WI38 (cell line): Measurements from ENCODE around the gene OR2A25.

ENCODE experiments used
- H3K4me3 ChIP-seq: 2 replicates; pipeline ENCODE4 v1.5.1; 2011; ENCODE audit warnings: low read depth, mild to moderate bottlenecking, control low read depth, low read length
- TF ChIP-seq, protein P1 (sequence below): IDR thresholded peaks from 2 replicates; pipeline ENCODE4 v1.5.1; 2012; ENCODE audit warnings: low read depth, mild to moderate bottlenecking, control low read depth, low read length

The OR2A25 gene

DNA sequence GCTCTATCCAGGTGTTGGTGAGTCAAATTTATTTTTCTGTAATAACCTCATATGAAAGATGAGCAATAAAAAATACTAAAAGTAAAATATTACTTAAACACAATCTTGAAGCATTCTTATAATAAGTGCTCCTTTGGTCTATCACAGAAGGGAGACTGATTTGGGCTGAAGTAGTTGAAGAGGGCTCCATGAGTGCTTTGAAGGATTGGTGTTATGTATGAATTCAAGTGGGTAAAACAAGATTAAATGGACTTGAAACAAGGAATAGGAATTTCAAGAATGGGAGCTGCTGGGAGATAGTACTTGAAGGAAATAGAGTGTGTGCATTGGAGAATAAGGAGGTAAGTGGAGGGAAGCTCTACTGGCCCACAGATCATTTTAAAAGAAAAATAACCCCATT is 32.4 kb downstream of the OR2A25 start:
- TF ChIP-seq, protein P1, sequence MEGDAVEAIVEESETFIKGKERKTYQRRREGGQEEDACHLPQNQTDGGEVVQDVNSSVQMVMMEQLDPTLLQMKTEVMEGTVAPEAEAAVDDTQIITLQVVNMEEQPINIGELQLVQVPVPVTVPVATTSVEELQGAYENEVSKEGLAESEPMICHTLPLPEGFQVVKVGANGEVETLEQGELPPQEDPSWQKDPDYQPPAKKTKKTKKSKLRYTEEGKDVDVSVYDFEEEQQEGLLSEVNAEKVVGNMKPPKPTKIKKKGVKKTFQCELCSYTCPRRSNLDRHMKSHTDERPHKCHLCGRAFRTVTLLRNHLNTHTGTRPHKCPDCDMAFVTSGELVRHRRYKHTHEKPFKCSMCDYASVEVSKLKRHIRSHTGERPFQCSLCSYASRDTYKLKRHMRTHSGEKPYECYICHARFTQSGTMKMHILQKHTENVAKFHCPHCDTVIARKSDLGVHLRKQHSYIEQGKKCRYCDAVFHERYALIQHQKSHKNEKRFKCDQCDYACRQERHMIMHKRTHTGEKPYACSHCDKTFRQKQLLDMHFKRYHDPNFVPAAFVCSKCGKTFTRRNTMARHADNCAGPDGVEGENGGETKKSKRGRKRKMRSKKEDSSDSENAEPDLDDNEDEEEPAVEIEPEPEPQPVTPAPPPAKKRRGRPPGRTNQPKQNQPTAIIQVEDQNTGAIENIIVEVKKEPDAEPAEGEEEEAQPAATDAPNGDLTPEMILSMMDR, result no peak
- no peak overlapping the region for H3K4me3 ChIP-seq

DNA sequence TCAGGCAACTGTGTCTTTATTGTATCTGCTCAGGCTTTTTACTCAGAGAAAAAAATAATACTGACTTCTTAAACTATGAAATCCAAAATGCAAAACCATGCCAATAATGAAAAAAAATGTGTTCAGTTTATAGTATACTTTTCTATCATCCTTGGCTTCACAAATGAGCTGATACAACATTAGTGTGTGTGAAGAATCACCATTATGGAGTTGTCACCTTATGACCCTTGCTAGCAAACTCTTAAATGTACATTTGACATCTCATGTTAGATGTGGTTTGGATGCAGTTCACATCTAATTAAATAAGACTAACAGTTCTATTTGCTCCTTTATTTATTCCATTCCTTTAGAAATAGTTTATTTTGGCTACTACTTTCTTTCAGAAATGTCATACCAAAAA is 35.6 kb downstream of the OR2A25 start:
- TF ChIP-seq, protein P1, result no peak
- no peak overlapping the region for H3K4me3 ChIP-seq

DNA sequence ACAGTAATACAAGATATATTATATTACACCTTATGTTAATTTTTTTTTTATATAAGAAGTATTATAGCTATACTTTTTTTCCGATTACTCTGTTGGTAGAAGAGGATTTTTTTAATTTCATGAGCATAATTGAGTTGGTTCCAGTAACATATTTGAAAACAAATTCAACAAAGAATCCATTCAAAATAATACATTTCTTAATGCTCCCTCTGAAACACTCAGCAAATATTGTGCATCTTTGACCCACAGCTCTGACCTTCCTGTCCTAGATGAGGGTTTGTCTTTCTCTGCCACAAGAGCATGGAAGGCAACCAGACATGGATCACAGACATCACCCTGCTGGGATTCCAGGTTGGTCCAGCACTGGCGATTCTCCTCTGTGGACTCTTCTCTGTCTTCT is 39.7 kb downstream of the OR2A25 start, which contains the start of gene OR2A2:
Gene OR2A2 (plus strand): TSS at position 301 of the 400 bp plus-strand sequence. CDS start 0 bp downstream, at position 301.
- TF ChIP-seq, protein P1, result no peak
- no peak within 1 kb of the TSS for H3K4me3 ChIP-seq

DNA sequence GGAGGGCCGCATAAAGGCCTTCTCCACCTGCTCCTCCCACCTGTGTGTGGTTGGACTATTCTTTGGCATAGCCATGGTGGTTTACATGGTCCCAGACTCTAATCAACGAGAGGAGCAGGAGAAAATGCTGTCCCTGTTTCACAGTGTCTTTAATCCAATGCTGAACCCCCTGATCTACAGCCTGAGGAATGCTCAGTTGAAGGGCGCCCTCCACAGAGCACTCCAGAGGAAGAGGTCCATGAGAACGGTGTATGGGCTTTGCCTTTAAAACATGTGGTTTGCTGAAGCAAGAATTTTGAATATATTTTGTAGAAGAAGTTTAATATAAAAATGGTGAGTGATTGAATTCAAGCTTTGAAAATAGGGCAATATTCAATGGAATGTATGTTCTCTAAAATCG is 40.7 kb downstream of the OR2A25 start:
- no peak overlapping the region for H3K4me3 ChIP-seq
- TF ChIP-seq, protein P1, result no peak

DNA sequence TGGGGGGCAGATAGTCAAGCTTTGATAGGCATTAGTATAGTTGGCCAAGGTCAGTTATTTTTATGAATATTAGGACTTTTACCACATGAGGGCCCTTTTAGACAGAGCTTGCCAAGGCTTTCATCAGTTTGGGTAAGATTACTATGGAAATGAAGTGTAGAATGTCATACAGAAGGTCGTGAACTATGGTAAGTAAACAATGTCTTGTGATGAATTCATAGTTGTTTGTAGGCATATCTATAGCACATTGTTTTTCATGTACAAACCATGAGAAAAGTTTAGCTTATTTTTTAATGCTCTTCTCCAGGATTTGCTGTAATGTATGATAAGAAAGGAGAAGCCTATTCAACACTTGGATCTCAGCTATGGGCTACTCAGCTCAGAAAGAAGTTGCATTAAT is 44.0 kb downstream of the OR2A25 start:
- H3K4me3 ChIP-seq, result no peak overlapping the region
- TF ChIP-seq, protein P1, result no peak

DNA sequence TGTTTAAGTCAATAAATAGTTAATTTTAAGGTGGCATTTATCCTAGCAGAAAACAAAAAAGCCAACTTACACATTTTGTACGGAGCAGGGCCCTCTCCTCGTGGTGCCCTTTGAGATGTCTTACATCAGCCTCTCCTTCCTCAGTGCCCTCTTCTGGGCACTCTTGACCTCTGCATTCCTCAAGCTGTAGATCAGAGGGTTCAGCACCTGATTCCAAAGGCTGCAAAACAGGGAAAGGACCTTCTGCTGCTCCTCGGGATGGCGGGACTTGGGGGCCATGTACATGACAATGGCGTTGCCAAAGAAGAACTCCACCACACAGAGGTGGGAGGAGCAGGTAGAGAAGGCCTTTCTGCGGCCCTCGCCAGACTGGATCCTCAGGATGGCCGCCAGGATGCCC is 48.7 kb downstream of the OR2A25 start:
- TF ChIP-seq, protein P1, result no peak
- H3K4me3 ChIP-seq, result no peak overlapping the region

DNA sequence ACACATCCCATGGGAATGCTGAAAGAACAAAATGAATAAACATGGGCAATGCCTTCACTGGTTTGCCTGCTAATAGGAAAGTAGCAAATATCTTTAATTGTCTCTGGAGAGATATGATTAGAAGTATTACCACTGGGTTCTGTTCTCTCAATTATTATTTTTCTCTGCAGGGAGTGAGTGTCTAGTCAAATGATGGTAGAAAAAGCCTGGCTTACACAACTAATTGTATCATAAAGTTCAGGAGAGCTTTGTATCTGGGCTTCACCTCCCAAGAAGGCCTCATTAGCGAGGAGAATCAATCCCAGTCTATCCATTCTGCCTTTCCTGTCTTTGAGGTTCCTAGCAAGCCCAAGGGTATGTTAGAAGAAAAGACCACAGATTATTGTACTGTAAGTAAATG is 53.3 kb downstream of the OR2A25 start, which contains the start of gene OR2A14:
Gene OR2A14 (plus strand): TSS at position 301 of the 400 bp plus-strand sequence. CDS start 5,937 bp downstream, outside the sequence.
- H3K4me3 ChIP-seq, result no peak within 1 kb of the TSS
- TF ChIP-seq, protein P1, result no peak
